Caco-2 (cell line): ENCODE results near the gene TEX30. TPM values are rescaled to one million over a fixed set of nuclear protein-coding genes. Genes with fewer than 3 reads are reported as not detected.

Experiments used
- Bru-seq: library from RNA; stranded (reverse); fragments of 400-500 nt; gene quantifications from one replicate; lab custom pipeline; 2021; lab: Mats Ljungman, UMichigan
- BruChase-seq, 2 experiments: library from RNA; stranded (reverse); fragments of 400-500 nt; gene quantifications; one replicate each; lab custom pipeline; 2021; lab: Mats Ljungman, UMichigan
- BruUV-seq: library from RNA; stranded (reverse); fragments of 400-500 nt; replicated peaks from 2 replicates; lab custom pipeline; 2021; lab: Mats Ljungman, UMichigan
- CTCF ChIA-PET: fragments of 300-600 bp; sonication (Branson Sonifier 250); formaldehyde crosslinking; loops from one replicate; lab custom pipeline; 2022; ENCODE audit warnings: antibody characterized with exemption; lab: Charles Lee
- POLR2A ChIA-PET: fragments of 300-600 bp; sonication (Branson Sonifier 250); formaldehyde crosslinking; loops from one replicate; lab custom pipeline; 2022; ENCODE audit warnings: antibody characterized with exemption; lab: Charles Lee
- DNase-seq, 2 experiments: peaks; one replicate each; pipeline versions ENCODE4 v3.0.0 to v3.0.0-alpha.2; 2020 to 2022
- H3K27me3 ChIP-seq: replicated peaks from 2 replicates; pipeline ENCODE4 v1.6.0; 2011; ENCODE audit warnings: low read length; ENCODE audit not compliant: control insufficient read depth, insufficient read depth
- H3K36me3 ChIP-seq: 2 replicates; pipeline ENCODE4 v1.5.1; 2011; ENCODE audit warnings: low read length; ENCODE audit not compliant: control insufficient read depth, insufficient read depth
- H3K4me1 ChIP-seq: fragments of 250-450 bp; sonication (Bioruptor Pico); 2 replicates; pipeline ENCODE4 v1.5.1; 2020; ENCODE audit warnings: mild to moderate bottlenecking
- H3K4me3 ChIP-seq: 2 replicates; pipeline ENCODE4 v1.5.1; 2011; ENCODE audit warnings: low read depth, mild to moderate bottlenecking, control low read depth, low read length
- H3K9me3 ChIP-seq: fragments of 250-450 bp; sonication (Bioruptor Pico); 2 replicates; pipeline ENCODE4 v1.5.1; 2020; ENCODE audit warnings: mild to moderate bottlenecking, moderate library complexity
- H3K27ac Mint-ChIP-seq: one replicate; pipeline ENCODE4 v1.8.0; 2022; ENCODE audit warnings: mixed read lengths; ENCODE audit not compliant: unreplicated experiment
- H3K27me3 Mint-ChIP-seq: one replicate; pipeline ENCODE4 v1.8.0; 2022; ENCODE audit warnings: mixed read lengths; ENCODE audit not compliant: insufficient read depth, unreplicated experiment
- H3K36me3 Mint-ChIP-seq: one replicate; pipeline ENCODE4 v1.8.0; 2022; ENCODE audit warnings: mild to moderate bottlenecking, mixed read lengths; ENCODE audit not compliant: insufficient read depth, unreplicated experiment
- H3K4me1 Mint-ChIP-seq: one replicate; pipeline ENCODE4 v1.8.0; 2022; ENCODE audit warnings: low read depth, mixed read lengths; ENCODE audit not compliant: unreplicated experiment
- H3K4me3 Mint-ChIP-seq: one replicate; pipeline ENCODE4 v1.8.0; 2022; ENCODE audit warnings: mild to moderate bottlenecking, moderate library complexity, mixed read lengths; ENCODE audit not compliant: unreplicated experiment
- H3K9me3 Mint-ChIP-seq: one replicate; pipeline ENCODE4 v1.8.0; 2022; ENCODE audit warnings: mixed read lengths; ENCODE audit not compliant: unreplicated experiment
- CTCF ChIP-seq, 2 experiments: fragments of 200-600 bp in 1 of 2; IDR thresholded peaks; 1 replicate in 1 of 2; 2 replicates in 1 of 2; pipeline versions ENCODE4 v1.5.1 to v1.8.0; 2011 to 2022; ENCODE audit warnings: antibody characterized with exemption in 1 of 2, control low read depth in 1 of 2, inconsistent platforms in 1 of 2, low read depth in 1 of 2, low read length in 1 of 2, mild to moderate bottlenecking in 1 of 2, moderate library complexity in 1 of 2; ENCODE audit not compliant: insufficient read depth in 1 of 2, severe bottlenecking in 1 of 2, unreplicated experiment in 1 of 2
- intact Hi-C: fragments of 100-400 bp; cut with micrococcal nuclease; formaldehyde crosslinking; loops from one replicate; pipeline ENCODE4 v1.10.0; 2022; ENCODE audit not compliant: unreplicated experiment
- long read RNA-seq: library from polyadenylated mRNA; stranded (forward); transcript quantifications from one replicate; pipeline ENCODE4 v2.0.0, GENCODE V29; 2022
- total RNA-seq: library from RNA; stranded (reverse); gene quantifications from 2 replicates; pipeline ENCODE4 v1.2.3, GENCODE V29; 2022

Gene TEX30
- total RNA-seq (27.5 and 30.4 TPM in 2 replicates), Bru-seq, nascent RNA (percentile 86 among the genes with signal in this experiment), BruChase-seq, experiment 1, labeled RNA remaining after a 2-hour chase (percentile 90 among the genes with signal in this experiment), BruChase-seq, experiment 2, labeled RNA remaining after a 6-hour chase (percentile 83 among the genes with signal in this experiment)
- long read RNA-seq, transcript TEX30-206 (6 exons, 1,165 nt): major isoform, 59 of 89 reads
- long read RNA-seq, transcript TEX30-205 (5 exons, 959 nt): minor isoform, 12 of 89 reads
- long read RNA-seq, partial matches to known transcripts: 6 of 89 reads
- long read RNA-seq, other reads (novel, unspliced or antisense): 8 of 89 reads

GRCh38 chr13:102773441-102774213 lies at the start of gene TEX30:
Gene TEX30 (minus strand): TSS chr13:102773786. CDS start chr13:102770026, 3,760 bp downstream.
- Mint-ChIP-seq H3K4me3 (peak within 1 kb of the TSS; percentile 92), H3K27ac (peak within 1 kb of the TSS; percentile 94)

GRCh38 chr13:102817907-102818306 lies 44.3 kb upstream of the TEX30 start:
- H3K27ac Mint-ChIP-seq: no peak overlapping the region
- POLR2A ChIA-PET: no interaction called here

More at GRCh38 chr13:102773441-102774213, at the start of gene TEX30:
- POLR2A ChIA-PET: interaction anchor here (0.8 to 1.9 kb wide), 5 partner anchors 11 to 177 kb away, joined by 3 to 9 read pairs (median 7); partner anchors contain the start of genes ERCC5 and TPP2
- CTCF ChIA-PET: interaction anchor here (0.7 to 1.5 kb wide), 3 partner anchors 27 to 100 kb away, joined by 3 to 6 read pairs (median 5); partner anchors contain the start of gene ERCC5
- peak; percentile 87 to 94 for DNase-seq
- H3K27me3 Mint-ChIP-seq: no peaks in the 10 kb centered on the region
- no peaks in the 10 kb centered on the region for H3K9me3 Mint-ChIP-seq
- H3K4me1 ChIP-seq: peaks cover 24% of the 10 kb centered on the region
- H3K27me3 ChIP-seq: no peaks in the 10 kb centered on the region
- intact Hi-C loops: loop anchor here (1.0 to 2.0 kb wide), 4 partner anchors 26 to 181 kb away; partner anchors contain the start of genes BIVM, ERCC5 and TPP2
- peak within 1 kb of the TSS; percentile 96 for H3K4me3 ChIP-seq
- no peaks in the 10 kb centered on the region for H3K9me3 ChIP-seq
- H3K36me3 ChIP-seq: no peaks in the 10 kb centered on the region
- TSS peak; percentile 84 for BruUV-seq
- TF ChIP-seq CTCF (IDR thresholded peaks at IDR 0.05; ENCODE audit: insufficient read depth in 1 of 2, low read depth in 1 of 2, low read length in 1 of 2, severe bottlenecking in 1 of 2, unreplicated experiment in 1 of 2): no peak
- H3K4me1 Mint-ChIP-seq: peaks cover 31% of the 10 kb centered on the region
- H3K36me3 Mint-ChIP-seq: no peaks in the 10 kb centered on the region

More at GRCh38 chr13:102817907-102818306, 44.3 kb upstream of the TEX30 start:
- Mint-ChIP-seq H3K27me3 (no peaks in the 10 kb centered on the region), H3K36me3 (no peaks in the 10 kb centered on the region), H3K9me3 (no peaks in the 10 kb centered on the region), H3K4me1 (peaks cover 16% of the 10 kb centered on the region), H3K4me3 (no peak overlapping the region)
- no peak for TF ChIP-seq CTCF (IDR thresholded peaks at IDR 0.05; ENCODE audit: insufficient read depth in 1 of 2, low read depth in 1 of 2, low read length in 1 of 2, severe bottlenecking in 1 of 2, unreplicated experiment in 1 of 2)
- peaks cover 23% of the 10 kb centered on the region for H3K4me1 ChIP-seq
- H3K36me3 ChIP-seq: no peaks in the 10 kb centered on the region
- no peak overlapping the region for H3K4me3 ChIP-seq
- DNase-seq: no peak
- BruUV-seq: no TSS peak
- H3K27me3 ChIP-seq: no peaks in the 10 kb centered on the region
- intact Hi-C loops: no loop called here
- CTCF ChIA-PET: no interaction called here
- no peaks in the 10 kb centered on the region for H3K9me3 ChIP-seq
